Ammon's horn (tissue), 1 donor: ENCODE data around the gene OPTN.
"Not testable (repeated sequence)": the region's sequence is repeated elsewhere in the genome, so short reads cannot be mapped to it uniquely, and the experiment has no call there.

Experiments
- DNase-seq: peaks from one replicate; pipeline ENCODE4 v3.0.0-alpha.2; 2016; ENCODE audit warnings: low spot score

OPTN gene

GRCh38 chr10:13099666-13100348, at the start of gene OPTN:
OPTN (plus strand) TSS chr10:13100163; CDS start chr10:13109123, 8,960 bp downstream.
- peak; percentile 81 for DNase-seq

- DNase-seq, result no peak
These were observed 48.8 kb upstream of the OPTN start for GRCh38 chr10:13051126-13051694.

- not testable (repeated sequence) for DNase-seq
These were observed 46.8 kb upstream of the OPTN start for GRCh38 chr10:13053208-13053607.

- DNase-seq, result no peak
These were observed 46.0 kb upstream of the OPTN start for GRCh38 chr10:13053794-13054462.

GRCh38 chr10:13054844-13055243, 45.1 kb upstream of the OPTN start:
- peak; percentile 24 for DNase-seq

- DNase-seq, result peak; percentile 33
These were observed 43.4 kb upstream of the OPTN start for GRCh38 chr10:13056456-13057077.

GRCh38 chr10:13062803-13063202, 37.2 kb upstream of the OPTN start:
- no peak for DNase-seq

- no peak for DNase-seq
These were observed 33.4 kb upstream of the OPTN start for GRCh38 chr10:13066527-13066926.

- no peak for DNase-seq
These were observed 32.5 kb upstream of the OPTN start for GRCh38 chr10:13067431-13067830.

- no peak for DNase-seq
These were observed 31.9 kb upstream of the OPTN start for GRCh38 chr10:13068071-13068470.

GRCh38 chr10:13068484-13068883, 31.5 kb upstream of the OPTN start:
- no peak for DNase-seq

- no peak for DNase-seq
These were observed 27.6 kb upstream of the OPTN start for GRCh38 chr10:13072339-13072738.

- DNase-seq, result peak; percentile 84
These were observed 25.2 kb upstream of the OPTN start for GRCh38 chr10:13074563-13075451.

- no peak for DNase-seq
These were observed 20.8 kb upstream of the OPTN start for GRCh38 chr10:13078912-13079775.

GRCh38 chr10:13079776-13080050, 20.2 kb upstream of the OPTN start:
- DNase-seq, result no peak

- DNase-seq, result no peak
These were observed 19.3 kb upstream of the OPTN start for GRCh38 chr10:13080643-13081042.

- DNase-seq, result not testable (repeated sequence)
These were observed 16.3 kb upstream of the OPTN start for GRCh38 chr10:13083700-13084099.

GRCh38 chr10:13086056-13086455, 13.9 kb upstream of the OPTN start:
- DNase-seq, result no peak

GRCh38 chr10:13087601-13087985, 12.4 kb upstream of the OPTN start:
- no peak for DNase-seq

- no peak for DNase-seq
These were observed 11.9 kb upstream of the OPTN start for GRCh38 chr10:13087986-13088618.

- no peak for DNase-seq
These were observed 10.6 kb upstream of the OPTN start for GRCh38 chr10:13089345-13089744.
